GM18508 (cell line): ENCODE measurements around the gene DPCD.
"Not testable (repeated sequence)": the region's sequence is repeated elsewhere in the genome, so short reads cannot be mapped to it uniquely, and the experiment has no call there.

Experiments used
- ATAC-seq: cut with Tn5 transposase; IDR thresholded peaks from one replicate; pipeline ENCODE4 v1.9.1; 2021; ENCODE audit warnings: moderate number of reproducible peaks; ENCODE audit not compliant: insufficient read depth, unreplicated experiment

The DPCD gene

GRCh38 chr10:101579516-101579870 is 8.6 kb upstream of the DPCD start:
- no peak for ATAC-seq

- no peak for ATAC-seq
Observed at GRCh38 chr10:101580486-101581399, 7.4 kb upstream of the DPCD start.

GRCh38 chr10:101585841-101586240 is 2.3 kb upstream of the DPCD start:
- no peak for ATAC-seq

- no peak for ATAC-seq
Observed at GRCh38 chr10:101588879-101589278, 758 bp downstream of the DPCD start.

GRCh38 chr10:101593331-101593730 is 5.2 kb downstream of the DPCD start:
- not testable (repeated sequence) for ATAC-seq

GRCh38 chr10:101595591-101596433 is 7.7 kb downstream of the DPCD start:
- no peak for ATAC-seq

- no peak for ATAC-seq
Observed at GRCh38 chr10:101597091-101597900, 9.2 kb downstream of the DPCD start.

GRCh38 chr10:101601541-101601940 is 13.4 kb downstream of the DPCD start:
- ATAC-seq: no peak

- ATAC-seq: no peak
Observed at GRCh38 chr10:101602761-101603398, 14.8 kb downstream of the DPCD start.

- no peak for ATAC-seq
Observed at GRCh38 chr10:101607124-101607523, 19.0 kb downstream of the DPCD start.

GRCh38 chr10:101609481-101609880 is 21.4 kb downstream of the DPCD start:
- ATAC-seq: no peak

GRCh38 chr10:101611096-101611905 is 23.2 kb downstream of the DPCD start:
- ATAC-seq: no peak

- no peak for ATAC-seq
Observed at GRCh38 chr10:101612086-101612485, 24.0 kb downstream of the DPCD start.

GRCh38 chr10:101612872-101613271 is 24.8 kb downstream of the DPCD start:
- ATAC-seq: no peak

GRCh38 chr10:101613646-101614045 is 25.5 kb downstream of the DPCD start:
- no peak for ATAC-seq

GRCh38 chr10:101614663-101615524 is 26.8 kb downstream of the DPCD start:
- no peak for ATAC-seq

- no peak for ATAC-seq
Observed at GRCh38 chr10:101615525-101616116, 27.5 kb downstream of the DPCD start.
